Gastrocnemius medialis (tissue), 4 donors: ENCODE data around the gene ARL4D. TPM values are rescaled to one million over a fixed set of nuclear protein-coding genes. Genes with fewer than 3 reads are reported as not detected.

Experiments used
- ATAC-seq, 2 donors: fragments of 150-250 bp; one replicate each; pipeline ENCODE4 v1.9.1; 2016
- DNase-seq, 2 donors: peaks; one replicate each; pipeline ENCODE4 v3.0.0-alpha.2; 2019
- H3K27ac ChIP-seq, 4 donors: fragments of 200-600 bp; sonication (generic); 1 replicate in 1 of 4; 2 replicates in 3 of 4; pipeline ENCODE4 v1.5.1; 2016 to 2018; ENCODE audit warnings: mild to moderate bottlenecking in 2 of 4, moderate library complexity in 1 of 4
- H3K27me3 ChIP-seq, 3 donors: fragments of 200-600 bp; sonication (generic) in 2 of 3; 1 replicate in 1 of 3; 2 replicates in 2 of 3; pipeline versions ENCODE4 v1.5.1 to v1.6.0; 2016 to 2019; ENCODE audit warnings: mild to moderate bottlenecking in 1 of 3, moderate library complexity in 1 of 3
- H3K36me3 ChIP-seq, 2 donors: fragments of 200-600 bp; sonication (generic) in 1 of 2; one replicate each; pipeline ENCODE4 v1.5.1; 2017 to 2018
- H3K4me1 ChIP-seq, 2 donors: fragments of 200-600 bp; sonication (generic) in 1 of 2; one replicate each; pipeline ENCODE4 v1.5.1; 2016 to 2017; ENCODE audit warnings: mild to moderate bottlenecking in 2 of 2
- H3K4me3 ChIP-seq, 4 donors: fragments of 200-600 bp; sonication (generic) in 3 of 4; 1 replicate in 1 of 4; 2 replicates in 3 of 4; pipeline ENCODE4 v1.5.1; 2016 to 2019; ENCODE audit warnings: mild to moderate bottlenecking in 2 of 4
- H3K9me3 ChIP-seq, 3 donors: fragments of 200-600 bp; sonication (generic) in 2 of 3; 1 replicate in 1 of 3; 2 replicates in 2 of 3; pipeline ENCODE4 v1.5.1; 2016 to 2019
- CTCF ChIP-seq, 5 experiments: fragments of 450-650 bp in 3 of 5; fragments of 200-600 bp in 2 of 5; sonication (generic) in 2 of 5; IDR thresholded peaks in 4 of 5; conservative IDR thresholded peaks in 1 of 5; 1 replicate in 4 of 5; 2 replicates in 1 of 5; pipeline ENCODE4 v1.5.1; 2016 to 2019; ENCODE audit warnings: antibody characterized with exemption in 5 of 5, mild to moderate bottlenecking in 3 of 5, moderate library complexity in 3 of 5
- POLR2A ChIP-seq, 2 donors: fragments of 450-650 bp; IDR thresholded peaks; one replicate each; pipeline ENCODE4 v1.6.1; 2017; ENCODE audit warnings: antibody characterized with exemption in 2 of 2, mild to moderate bottlenecking in 2 of 2, moderate library complexity in 2 of 2
- in situ Hi-C, 4 donors: fragments of 200-750 bp; cut with MboI; loops; one replicate each; pipeline versions ENCODE4 v1.15.0 to v1.8.0; 2017; ENCODE audit warnings: low sequenced_read_pairs in 4 of 4
- intact Hi-C: fragments of 100-400 bp; cut with DNase I; formaldehyde crosslinking; loops from one replicate; pipeline ENCODE4 v1.15.1; 2023; ENCODE audit warnings: low total_unique reads
- total RNA-seq, 4 donors: library from RNA; depleted of rRNA; stranded (reverse); fragments of >200 nt; gene quantifications; one replicate each; pipeline versions ENCODE4 v1.1.0 to v1.2.3, GENCODE V29; 2016

Gene ARL4D
- total RNA-seq, 4 donors from 2014 or later: 0.17 to 2.0 (median 1.3) TPM

GRCh38 chr17:43383826-43384475 lies 14.8 kb upstream of the ARL4D start:
- intact Hi-C loops: loop anchor here (1.0 kb wide), 1 partner anchor 13 kb away; no protein-coding TSS in a partner anchor
- Histone ChIP-seq H3K4me1 (no peaks in the 10 kb centered on the region), H3K9me3 (no peaks in the 10 kb centered on the region), H3K27me3 (no peaks in the 10 kb centered on the region), H3K27ac (no peak overlapping the region), H3K36me3 (no peaks in the 10 kb centered on the region), H3K4me3 (no peak overlapping the region)
- in situ Hi-C loops: no loop called here
- no peak for DNase-seq
- no peak for TF ChIP-seq CTCF (IDR thresholded peaks at IDR 0.05 in 4 of 5, conservative IDR thresholded peaks at IDR 0.05 in 1 of 5)
- TF ChIP-seq POLR2A (IDR thresholded peaks at IDR 0.05): no peak
- ATAC-seq: no peak

GRCh38 chr17:43384476-43384862 lies 14.3 kb upstream of the ARL4D start:
- Histone ChIP-seq H3K4me3 (no peak overlapping the region), H3K27me3 (no peaks in the 10 kb centered on the region), H3K4me1 (peaks cover 0 to 2% of the 10 kb centered on the region in 2 donors), H3K9me3 (no peaks in the 10 kb centered on the region), H3K27ac (no peak overlapping the region), H3K36me3 (no peaks in the 10 kb centered on the region)
- in situ Hi-C loops: no loop called here
- no peak for TF ChIP-seq POLR2A (IDR thresholded peaks at IDR 0.05)
- no peak for TF ChIP-seq CTCF (IDR thresholded peaks at IDR 0.05 in 4 of 5, conservative IDR thresholded peaks at IDR 0.05 in 1 of 5)
- DNase-seq (no peak), ATAC-seq (no peak)
- intact Hi-C loops: no loop called here

- H3K27ac ChIP-seq: no peak overlapping the region
- H3K4me3 ChIP-seq: no peak overlapping the region
- intact Hi-C loops: no loop called here
- in situ Hi-C loops: no loop called here
- no peaks in the 10 kb centered on the region for H3K36me3 ChIP-seq
- ATAC-seq (no peak), DNase-seq (no peak)
- H3K4me1 ChIP-seq: peaks cover 0 to 5% of the 10 kb centered on the region in 2 donors
- TF ChIP-seq POLR2A (IDR thresholded peaks at IDR 0.05) (no peak), CTCF (IDR thresholded peaks at IDR 0.05 in 4 of 5, conservative IDR thresholded peaks at IDR 0.05 in 1 of 5) (no peak)
- H3K27me3 ChIP-seq: no peaks in the 10 kb centered on the region
- H3K9me3 ChIP-seq: no peaks in the 10 kb centered on the region
Measured at GRCh38 chr17:43385046-43385831, 13.6 kb upstream of the ARL4D start.

GRCh38 chr17:43388359-43389045 lies 10.3 kb upstream of the ARL4D start:
- Histone ChIP-seq H3K36me3 (no peaks in the 10 kb centered on the region), H3K27me3 (no peaks in the 10 kb centered on the region), H3K9me3 (no peaks in the 10 kb centered on the region), H3K27ac (peak overlapping the region; percentile 93 to 100 (median 98)), H3K4me3 (peak overlapping the region; percentile 64 to 88 (median 70)), H3K4me1 (peaks cover 0 to 6% of the 10 kb centered on the region in 2 donors)
- in situ Hi-C loops (no loop called here), intact Hi-C loops (loop anchor here (1.0 to 2.0 kb wide), 3 partner anchors 20 to 95 kb away; partner anchors contain the start of gene DHX8)
- DNase-seq (peak; percentile 93 to 94), ATAC-seq (peak; percentile 90 to 93)
- TF ChIP-seq POLR2A (IDR thresholded peaks at IDR 0.05) (peak; percentile 92 to 97), CTCF (IDR thresholded peaks at IDR 0.05 in 4 of 5, conservative IDR thresholded peaks at IDR 0.05 in 1 of 5) (no peak)
